HUES48 (cell line): Measurements from ENCODE around the gene ATP11B.
"Not testable (repeated sequence)": the region's sequence is repeated elsewhere in the genome, so short reads cannot be mapped to it uniquely, and the experiment has no call there.

Experiments
- H3K27ac ChIP-seq: one replicate; pipeline ENCODE4 v1.7.0; 2013; ENCODE audit warnings: low read depth, low read length, inconsistent platforms
- H3K27me3 ChIP-seq: 2 replicates; pipeline ENCODE4 v1.6.1; 2013; ENCODE audit warnings: mild to moderate bottlenecking, low read length; ENCODE audit not compliant: control insufficient read depth, insufficient read depth
- H3K36me3 ChIP-seq: 2 replicates; pipeline ENCODE4 v1.6.1; 2013; ENCODE audit warnings: low read length; ENCODE audit not compliant: control insufficient read depth, insufficient read depth
- H3K4me1 ChIP-seq: 2 replicates; pipeline ENCODE4 v1.6.1; 2013; ENCODE audit warnings: mild to moderate bottlenecking, low read length; ENCODE audit not compliant: control insufficient read depth, insufficient read depth
- H3K4me3 ChIP-seq: 2 replicates; pipeline ENCODE4 v1.5.1; 2013; ENCODE audit warnings: mild to moderate bottlenecking, low read depth, low read length
- H3K9ac ChIP-seq: 2 replicates; pipeline ENCODE4 v1.6.1; 2013; ENCODE audit warnings: mild to moderate bottlenecking, low read depth, low read length, moderate library complexity
- H3K9me3 ChIP-seq: 2 replicates; pipeline ENCODE4 v1.6.1; 2013; ENCODE audit warnings: low read length; ENCODE audit not compliant: control insufficient read depth, insufficient read depth

The ATP11B gene

DNA sequence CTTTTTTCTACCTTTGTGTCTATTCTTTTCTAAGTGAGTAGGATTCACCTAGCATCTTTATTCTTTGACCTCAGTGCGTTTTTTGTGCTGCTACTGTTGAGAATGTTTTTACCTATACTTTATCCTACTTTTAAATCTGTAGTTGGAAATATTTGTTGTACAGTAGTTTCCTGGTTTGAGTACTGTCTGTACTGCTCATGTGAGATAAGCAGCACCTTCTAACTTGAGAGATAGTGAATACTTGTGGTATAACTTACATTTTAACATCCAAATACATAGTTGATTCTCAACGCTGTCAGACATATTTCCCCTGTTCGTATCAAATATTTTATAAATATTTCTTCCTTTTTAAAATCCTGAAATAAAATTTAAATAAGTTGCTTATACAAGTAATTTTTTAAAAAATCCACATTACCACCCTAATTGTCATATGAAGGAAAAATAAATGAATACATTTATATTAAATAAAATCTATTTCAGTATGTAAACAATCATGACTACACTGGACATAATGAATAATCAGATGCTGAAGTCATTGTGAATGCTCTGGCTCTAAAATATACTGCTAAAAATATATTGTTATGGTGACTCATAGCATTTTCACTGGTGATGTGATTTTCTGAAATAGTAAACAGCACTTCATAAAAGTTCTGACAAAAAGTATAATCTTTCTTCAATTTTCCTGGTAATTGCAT is 17.4 kb downstream of the ATP11B start:
- Histone ChIP-seq H3K36me3 (no peaks in the 10 kb centered on the region), H3K9ac (no peak overlapping the region), H3K9me3 (no peaks in the 10 kb centered on the region), H3K4me1 (peaks cover 4% of the 10 kb centered on the region; the same call in 1 of the 2 replicates), H3K27ac (no peak overlapping the region), H3K27me3 (no peaks in the 10 kb centered on the region), H3K4me3 (no peak overlapping the region)

DNA sequence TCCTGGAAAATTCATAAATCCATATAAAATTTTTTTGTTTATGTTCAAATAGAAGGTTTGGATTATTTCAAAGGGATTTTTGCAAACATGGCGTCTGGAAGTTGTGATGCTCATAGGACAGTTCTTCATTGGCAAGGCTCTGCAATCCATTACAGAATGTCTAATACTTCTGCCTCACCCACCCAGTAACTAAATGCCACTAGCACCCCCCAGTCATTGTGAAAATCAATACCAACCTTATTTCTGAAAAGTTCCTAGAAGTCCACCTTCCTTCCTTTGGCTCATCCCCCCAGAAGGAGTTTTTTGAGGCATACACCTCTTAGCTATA is 17.9 kb downstream of the ATP11B start:
- H3K27me3 ChIP-seq, result no peaks in the 10 kb centered on the region
- H3K9me3 ChIP-seq, result no peaks in the 10 kb centered on the region
- no peak overlapping the region for H3K9ac ChIP-seq
- no peak overlapping the region for H3K4me3 ChIP-seq
- H3K4me1 ChIP-seq, result peaks cover 4% of the 10 kb centered on the region; the same call in 1 of the 2 replicates
- no peak overlapping the region for H3K27ac ChIP-seq
- no peaks in the 10 kb centered on the region for H3K36me3 ChIP-seq

DNA sequence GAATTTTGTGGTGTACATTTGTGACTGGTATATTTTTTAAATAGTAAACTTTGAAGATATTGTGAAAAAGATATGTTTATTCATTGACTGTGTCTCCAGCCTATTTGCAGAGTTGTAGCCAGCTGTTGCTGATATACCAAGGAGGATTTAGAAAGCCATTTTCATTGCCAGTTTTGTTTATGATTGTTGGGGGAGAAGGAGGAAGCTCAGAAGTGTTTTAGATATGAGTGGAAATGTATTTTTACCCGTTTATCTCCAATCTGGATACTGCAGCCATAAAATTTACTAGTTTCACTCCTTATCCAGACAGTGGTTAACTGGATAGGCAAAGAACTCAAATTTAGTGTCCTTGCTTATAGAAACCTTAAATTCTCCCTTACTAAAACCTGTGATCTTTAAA is 18.8 kb downstream of the ATP11B start:
- Histone ChIP-seq H3K9ac (no peak overlapping the region), H3K36me3 (no peaks in the 10 kb centered on the region), H3K4me3 (no peak overlapping the region), H3K27me3 (no peaks in the 10 kb centered on the region), H3K4me1 (peaks cover 4% of the 10 kb centered on the region; the same call in 1 of the 2 replicates), H3K9me3 (no peaks in the 10 kb centered on the region), H3K27ac (no peak overlapping the region)

DNA sequence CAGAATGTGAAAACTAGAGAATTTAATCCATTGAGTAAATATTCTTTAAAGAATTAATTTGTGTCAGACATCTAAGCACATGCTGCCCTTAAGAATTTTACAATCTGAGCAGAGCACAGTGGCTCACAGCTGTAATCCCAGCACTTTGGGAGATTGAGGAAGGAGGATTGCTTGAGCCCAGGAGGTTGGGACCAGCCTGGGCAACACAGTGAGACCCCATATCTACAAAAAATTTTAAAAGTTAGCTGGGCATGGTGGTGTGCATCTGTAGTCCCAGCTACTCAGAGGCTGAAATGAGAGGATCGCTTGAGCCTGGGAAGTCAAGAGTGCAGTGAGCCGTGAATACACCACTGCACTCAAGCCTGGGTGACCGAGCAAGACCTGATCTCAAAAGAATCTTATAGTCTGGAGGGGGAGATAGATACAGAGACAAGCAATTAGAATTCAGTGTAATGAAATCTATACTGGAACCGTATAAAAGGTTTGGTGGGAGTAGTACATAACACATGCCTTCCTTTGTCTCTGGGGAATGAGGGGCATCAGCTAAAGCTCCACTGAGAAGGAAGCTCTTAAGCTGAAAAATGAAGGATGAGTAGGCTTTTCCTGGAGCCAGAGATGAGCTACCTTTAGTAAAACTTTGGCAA is 21.2 kb downstream of the ATP11B start:
- H3K27me3 ChIP-seq, result no peaks in the 10 kb centered on the region
- no peaks in the 10 kb centered on the region for H3K36me3 ChIP-seq
- H3K4me3 ChIP-seq, result no peak overlapping the region
- no peaks in the 10 kb centered on the region for H3K9me3 ChIP-seq
- H3K4me1 ChIP-seq, result peaks cover 2% of the 10 kb centered on the region; the same call in 1 of the 2 replicates
- H3K9ac ChIP-seq, result no peak overlapping the region
- no peak overlapping the region for H3K27ac ChIP-seq

DNA sequence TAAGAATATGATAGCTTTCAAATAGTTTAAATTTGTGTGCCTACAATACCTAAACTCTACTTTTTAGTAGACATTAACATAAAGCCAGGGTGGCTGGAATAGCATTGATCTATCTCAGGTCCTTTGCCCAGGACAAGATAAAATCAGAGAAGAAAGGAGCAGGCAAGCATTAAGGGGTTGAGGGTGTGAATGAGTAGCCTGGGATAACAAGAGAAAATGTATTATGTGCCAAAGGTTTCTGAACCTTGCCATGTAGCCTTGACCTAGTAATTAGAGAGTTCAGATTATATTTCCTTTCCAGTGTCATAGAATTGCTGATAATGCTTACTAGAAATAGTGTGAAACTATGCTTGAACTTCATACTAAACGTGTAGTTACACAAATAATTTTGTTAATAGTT is 22.9 kb downstream of the ATP11B start:
- Histone ChIP-seq H3K4me1 (peaks cover 2% of the 10 kb centered on the region; the same call in 1 of the 2 replicates), H3K36me3 (no peaks in the 10 kb centered on the region), H3K9me3 (no peaks in the 10 kb centered on the region), H3K27me3 (no peaks in the 10 kb centered on the region), H3K4me3 (no peak overlapping the region), H3K9ac (no peak overlapping the region), H3K27ac (no peak overlapping the region)

DNA sequence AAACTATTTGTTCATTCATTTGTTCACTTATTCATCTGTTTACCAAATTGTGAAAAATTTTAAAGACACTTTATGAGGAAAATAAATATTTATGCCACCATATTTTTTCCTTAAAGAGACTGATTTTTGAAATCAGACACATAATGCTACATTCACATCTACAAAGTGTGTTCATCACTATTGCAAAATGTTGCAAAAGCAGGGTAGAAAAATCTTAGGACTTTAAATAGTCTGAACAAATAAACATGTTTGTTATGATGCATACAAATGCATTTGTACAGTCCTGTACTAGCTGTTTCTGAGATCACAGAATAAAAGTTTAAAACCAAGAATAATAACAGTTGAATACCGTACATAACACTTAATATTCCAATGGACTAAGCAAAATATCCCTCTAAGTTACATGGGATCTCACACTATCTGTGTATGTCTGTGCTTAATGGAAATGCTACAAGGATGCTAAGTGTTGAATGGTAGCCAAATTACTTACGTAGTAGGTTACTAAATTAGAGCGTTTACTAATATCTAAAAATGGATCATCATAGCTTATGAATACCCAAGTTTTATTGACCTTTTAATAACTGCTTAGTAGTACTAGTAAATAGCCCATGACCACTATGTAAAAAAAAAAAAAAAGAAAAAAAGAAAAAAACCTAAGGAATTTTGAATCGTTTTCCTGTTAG is 25.1 kb downstream of the ATP11B start:
- no peak overlapping the region for H3K27ac ChIP-seq
- H3K9me3 ChIP-seq, result no peaks in the 10 kb centered on the region
- no peak overlapping the region for H3K9ac ChIP-seq
- H3K4me3 ChIP-seq, result peak overlapping the region; percentile 39; the same call in 1 of the 2 replicates
- peaks cover 2% of the 10 kb centered on the region; the same call in 1 of the 2 replicates for H3K4me1 ChIP-seq
- no peaks in the 10 kb centered on the region for H3K36me3 ChIP-seq
- H3K27me3 ChIP-seq, result no peaks in the 10 kb centered on the region

DNA sequence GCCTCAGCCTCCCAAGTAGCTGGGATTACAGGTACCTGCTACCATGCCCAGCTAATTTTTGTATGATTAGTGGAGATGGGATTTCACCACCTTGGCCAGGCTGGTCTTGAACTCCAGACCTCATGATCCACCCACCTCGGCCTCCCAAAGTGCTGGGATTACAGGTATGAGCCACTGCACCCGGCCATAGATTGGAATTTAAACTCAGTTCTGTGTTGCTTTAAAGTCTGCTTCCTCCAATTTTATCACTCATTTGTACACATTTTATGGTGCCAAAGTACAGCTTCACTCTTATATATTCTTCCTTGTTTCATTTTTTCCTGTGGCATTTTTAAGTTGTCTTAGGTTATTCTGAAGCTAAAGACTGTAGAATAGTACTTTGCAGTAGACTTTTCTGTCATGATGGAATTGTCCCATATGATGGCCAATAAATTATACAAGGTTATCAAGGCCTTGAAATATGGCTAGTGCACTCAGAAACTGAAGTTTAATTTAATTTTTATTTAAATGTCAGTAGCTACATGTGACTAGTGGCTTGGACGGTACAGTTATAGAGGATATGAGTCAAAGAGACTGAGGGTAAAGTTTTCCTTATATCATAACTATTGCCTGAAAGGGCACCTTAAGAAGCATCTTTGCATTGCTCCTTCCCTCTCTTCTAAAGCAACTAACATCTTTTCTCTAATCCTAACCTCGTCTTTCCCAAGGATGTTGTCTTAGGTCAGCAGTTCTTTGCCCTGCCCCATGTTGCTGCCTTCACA is 28.1 kb downstream of the ATP11B start:
- Histone ChIP-seq H3K9ac (no peak overlapping the region), H3K4me3 (no peak overlapping the region), H3K27me3 (no peaks in the 10 kb centered on the region)

DNA sequence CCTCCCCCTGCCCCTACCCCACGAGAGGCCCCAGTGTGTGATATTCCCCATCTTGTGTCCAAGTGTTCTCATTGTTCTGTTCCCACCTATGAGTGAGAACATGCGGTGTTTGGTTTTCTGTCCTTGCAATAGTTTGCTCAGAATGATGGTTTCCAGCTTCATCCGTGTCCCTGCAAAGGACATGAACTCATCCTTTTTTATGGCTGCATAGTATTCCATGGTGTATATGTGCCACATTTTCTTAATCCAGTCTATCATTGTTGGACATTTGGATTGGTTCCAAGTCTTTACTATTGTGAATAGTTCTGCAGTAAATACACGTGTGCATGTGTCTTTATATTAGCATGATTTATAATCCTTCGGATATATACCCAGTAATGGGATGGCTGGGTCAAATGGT is 29.0 kb downstream of the ATP11B start:
- not testable (repeated sequence) for H3K9me3 ChIP-seq, H3K4me3 ChIP-seq, H3K4me1 ChIP-seq, H3K27ac ChIP-seq, H3K27me3 ChIP-seq, H3K9ac ChIP-seq, H3K36me3 ChIP-seq

More for the DNA sequence above, 28.1 kb downstream of the ATP11B start:
- Histone ChIP-seq H3K36me3 (no peaks in the 10 kb centered on the region), H3K27ac (no peak overlapping the region), H3K4me1 (peaks cover 2% of the 10 kb centered on the region; the same call in 1 of the 2 replicates), H3K9me3 (no peaks in the 10 kb centered on the region)

DNA sequence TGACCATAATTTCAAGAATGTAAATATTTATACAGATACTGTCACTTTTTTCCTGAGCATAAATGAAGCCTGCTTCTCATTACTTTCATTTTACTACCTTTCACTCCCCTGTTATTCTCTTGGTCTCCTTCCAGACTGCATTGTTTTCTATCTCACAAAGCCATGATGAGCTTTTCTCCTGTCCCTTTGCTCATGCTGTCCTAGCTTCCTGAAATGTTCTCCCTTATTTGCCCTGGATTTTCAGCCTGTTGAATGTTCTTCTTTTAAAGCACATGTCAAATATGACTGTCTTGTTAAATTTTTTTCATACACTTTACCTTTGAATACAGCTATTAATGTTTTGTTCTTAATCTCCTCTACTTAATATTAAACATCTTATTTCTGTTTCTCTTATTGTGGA is 31.7 kb downstream of the ATP11B start:
- Histone ChIP-seq H3K4me1 (no peaks in the 10 kb centered on the region), H3K9me3 (no peaks in the 10 kb centered on the region), H3K36me3 (no peaks in the 10 kb centered on the region), H3K9ac (no peak overlapping the region), H3K4me3 (no peak overlapping the region), H3K27ac (no peak overlapping the region), H3K27me3 (no peaks in the 10 kb centered on the region)

DNA sequence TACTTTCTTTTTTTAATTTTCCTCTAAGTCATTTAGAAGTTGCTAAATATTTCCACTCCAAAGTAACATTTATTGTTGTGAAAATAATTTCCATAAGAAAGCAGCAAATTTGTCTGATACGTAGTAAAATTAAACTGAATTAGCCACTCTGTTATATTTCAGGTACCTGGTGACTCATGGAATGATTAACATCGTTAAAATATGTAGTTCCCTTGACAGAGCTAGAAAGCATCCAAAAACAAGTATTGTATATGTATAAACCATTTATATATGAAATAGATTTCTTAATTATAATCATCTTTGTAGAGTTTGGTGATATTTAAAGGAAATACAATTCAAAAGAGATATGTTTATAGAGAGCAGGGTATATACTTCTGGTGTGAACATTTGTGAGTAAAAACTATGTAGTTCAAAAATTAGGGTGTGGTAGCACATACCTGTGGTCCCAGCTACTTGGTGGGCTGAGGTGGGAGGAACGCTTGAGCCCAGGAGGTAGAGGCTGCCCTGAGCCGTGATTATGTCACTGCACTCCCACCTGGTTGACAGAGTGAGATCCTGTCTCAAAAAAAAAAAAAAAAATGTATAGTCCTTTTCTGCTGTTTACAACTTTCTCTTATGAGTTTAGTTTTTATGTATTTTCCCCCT is 36.6 kb downstream of the ATP11B start:
- H3K27me3 ChIP-seq, result no peaks in the 10 kb centered on the region
- H3K36me3 ChIP-seq, result no peaks in the 10 kb centered on the region
- H3K4me3 ChIP-seq, result no peak overlapping the region
- H3K27ac ChIP-seq, result no peak overlapping the region
- H3K9ac ChIP-seq, result no peak overlapping the region
- H3K4me1 ChIP-seq, result no peaks in the 10 kb centered on the region
- no peaks in the 10 kb centered on the region for H3K9me3 ChIP-seq
